Ovary (tissue), 3 donors: ENCODE results near the gene TSPAN4.

Experiments used
- CTCF ChIP-seq, 3 donors: fragments of 450-650 bp in 2 of 3; fragments of 200-600 bp in 1 of 3; IDR thresholded peaks; one replicate each; pipeline versions ENCODE4 v1.5.1 to v1.8.0; 2016 to 2022; ENCODE audit warnings: antibody characterized with exemption in 3 of 3, mild to moderate bottlenecking in 1 of 3
- EP300 ChIP-seq: sonication (generic); formaldehyde crosslinking; IDR thresholded peaks from one replicate; pipeline ENCODE4 v1.6.1; 2017; ENCODE audit warnings: antibody characterized with exemption
- donor health status: DM: no; HTN: no; CAD: no.

GRCh38 chr11:911890-912219, 69.2 kb downstream of the TSPAN4 start:
- TF ChIP-seq EP300 (no peak), CTCF (IDR thresholded peaks at IDR 0.05) (no peak)
